GM19351 (cell line): Measurements from ENCODE around the gene MAD1L1.
"Not testable (repeated sequence)": the region's sequence is repeated elsewhere in the genome, so short reads cannot be mapped to it uniquely, and the experiment has no call there.

Source experiments
- ATAC-seq: cut with Tn5 transposase; IDR thresholded peaks from one replicate; pipeline ENCODE4 v1.9.1; 2021; ENCODE audit warnings: mild to moderate bottlenecking, moderate library complexity; ENCODE audit not compliant: unreplicated experiment

The MAD1L1 gene

GRCh38 chr7:1936531-1937251 is 296.1 kb downstream of the MAD1L1 start:
- ATAC-seq: no peak

DNA sequence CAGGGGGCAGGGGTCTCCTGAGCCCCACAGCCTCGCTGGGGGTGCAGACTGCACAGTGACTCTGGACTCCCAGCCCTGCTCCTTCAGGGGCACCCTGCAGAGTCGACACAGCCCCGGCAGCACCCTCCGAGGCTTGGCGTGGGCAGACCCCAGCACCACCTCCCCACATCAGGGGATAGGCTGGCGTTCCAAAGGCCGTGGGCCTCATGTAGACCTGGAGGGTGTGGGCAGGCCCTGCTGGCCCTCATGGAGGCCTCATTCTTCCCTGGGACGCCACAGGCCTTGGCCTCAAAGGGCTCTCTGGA is 296.8 kb downstream of the MAD1L1 start:
- no peak for ATAC-seq

DNA sequence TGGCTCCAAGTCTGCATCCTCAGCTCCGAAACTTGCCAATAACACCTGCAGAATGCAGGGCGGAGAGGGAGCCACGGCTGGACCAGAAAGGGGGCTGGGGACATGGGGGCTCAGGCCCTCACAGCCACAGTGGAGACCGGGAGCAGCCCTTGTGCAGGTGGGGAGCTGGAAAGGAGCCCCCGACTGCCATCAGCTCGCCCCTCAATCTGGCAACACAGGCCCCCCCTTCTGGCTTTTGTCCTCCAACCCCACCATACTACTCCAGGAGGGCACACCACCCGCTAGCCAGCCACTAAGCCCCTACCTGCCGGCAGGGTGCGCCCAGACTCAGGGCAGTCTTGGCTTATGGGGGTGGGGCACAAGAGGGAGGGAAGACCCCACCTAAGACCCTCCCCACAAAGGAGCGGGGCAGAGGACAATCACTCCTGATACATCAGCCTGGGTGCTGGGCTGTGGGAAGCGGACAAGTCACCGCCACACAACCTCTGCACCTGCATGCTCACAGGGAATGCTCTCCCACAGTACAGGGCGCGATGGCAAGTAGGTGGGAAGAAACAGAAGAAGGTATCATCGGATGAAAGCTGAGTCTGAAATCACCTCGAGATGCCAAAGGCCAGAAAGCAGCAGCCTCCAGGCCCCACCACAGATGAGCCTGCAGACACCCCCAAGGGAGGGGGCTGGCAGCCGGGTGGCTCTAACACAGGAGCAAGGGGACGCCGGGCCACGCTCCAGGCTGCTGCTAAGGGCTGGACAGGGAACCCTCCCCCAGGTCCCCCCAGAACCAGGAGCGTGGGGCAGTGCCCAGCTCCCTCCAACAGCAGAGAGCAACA is 297.4 kb downstream of the MAD1L1 start:
- no peak for ATAC-seq

DNA sequence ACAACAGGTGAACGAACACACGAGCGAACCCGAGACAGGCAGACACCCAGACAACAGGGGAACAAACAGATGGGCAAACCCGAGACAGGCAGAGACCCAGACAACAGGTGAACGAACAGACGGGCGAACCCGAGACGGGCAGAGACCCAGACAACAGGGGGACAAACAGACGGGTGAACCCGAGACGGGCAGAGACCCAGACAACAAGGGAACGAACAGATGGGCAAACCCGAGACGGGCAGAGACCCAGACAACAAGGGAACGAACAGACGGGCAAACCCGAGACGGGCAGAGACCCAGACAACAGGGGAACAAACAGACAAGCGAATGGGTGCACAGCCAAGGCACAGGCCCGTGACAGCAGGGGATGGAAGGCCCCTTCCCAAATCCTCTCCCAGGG is 298.0 kb downstream of the MAD1L1 start:
- no peak for ATAC-seq

GRCh38 chr7:1934017-1934416 is 298.7 kb downstream of the MAD1L1 start:
- ATAC-seq: no peak

DNA sequence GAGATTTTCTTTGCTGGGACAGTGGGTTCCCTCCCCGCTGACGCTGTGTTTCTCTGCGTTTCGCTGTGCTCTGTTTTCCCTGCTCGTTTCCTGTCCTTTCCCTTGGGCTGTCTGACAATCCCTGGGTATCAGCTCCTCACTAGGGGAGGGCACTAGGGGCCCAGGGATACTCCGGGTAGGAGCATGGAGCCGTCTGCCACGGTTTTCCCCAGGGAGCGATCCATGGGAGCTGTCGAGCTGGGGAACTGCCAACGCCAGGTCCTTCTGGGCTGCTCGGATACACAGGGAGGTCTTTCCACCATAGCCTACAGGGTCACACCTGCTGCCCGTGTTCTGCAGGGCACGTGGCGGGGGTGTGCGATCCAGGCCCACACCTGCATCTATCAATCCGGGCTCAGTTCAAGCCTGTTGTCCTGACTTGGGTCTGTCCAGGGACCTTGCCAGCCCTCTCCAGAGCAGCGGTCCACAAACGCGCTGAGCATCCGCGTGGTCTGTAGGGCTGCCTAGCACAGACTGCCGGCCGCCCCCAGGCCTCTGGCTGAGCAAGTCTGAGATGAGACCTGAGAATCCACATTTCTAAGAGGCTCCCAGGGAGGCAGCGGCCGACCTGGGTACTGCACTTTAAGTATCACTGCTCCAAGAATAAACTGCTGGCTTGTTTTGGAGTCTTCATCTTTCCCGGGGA is 299.5 kb downstream of the MAD1L1 start:
- no peak for ATAC-seq

- no peak for ATAC-seq
Measured at GRCh38 chr7:1931951-1932270, 300.8 kb downstream of the MAD1L1 start.

GRCh38 chr7:1931256-1931950 is 301.3 kb downstream of the MAD1L1 start:
- ATAC-seq: no peak

DNA sequence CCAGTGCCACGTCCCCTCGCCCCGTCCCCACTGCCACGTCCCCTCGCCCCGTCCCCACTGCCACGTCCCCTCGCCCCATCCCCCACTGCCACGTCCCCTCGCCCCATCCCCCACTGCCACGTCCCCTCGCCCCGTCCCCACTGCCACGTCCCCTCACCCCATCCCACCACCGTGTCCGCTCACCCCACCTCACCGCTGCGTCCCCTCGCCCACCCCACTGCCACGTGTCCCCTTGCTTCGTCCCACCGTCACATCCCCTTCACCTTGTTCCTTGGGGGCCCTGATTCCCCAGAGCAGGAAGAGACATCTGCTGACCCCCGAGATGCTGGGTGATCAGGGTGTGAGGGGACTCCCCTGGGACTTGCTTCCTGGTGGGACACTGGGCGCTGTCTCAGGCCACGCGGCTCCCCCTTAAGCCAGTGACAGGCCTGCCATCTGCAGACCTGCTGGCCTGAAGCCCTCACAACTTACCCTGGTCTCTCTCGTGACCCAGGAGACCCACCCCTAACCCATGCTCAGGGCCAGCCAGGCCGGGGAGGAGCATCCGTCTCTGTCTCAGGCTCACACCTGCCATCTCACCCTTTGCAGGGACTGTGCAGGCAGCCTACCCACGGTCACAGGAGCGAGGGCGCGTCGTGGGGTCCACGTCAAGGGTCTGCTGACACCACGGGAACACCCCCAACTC is 302.2 kb downstream of the MAD1L1 start:
- no peak for ATAC-seq

DNA sequence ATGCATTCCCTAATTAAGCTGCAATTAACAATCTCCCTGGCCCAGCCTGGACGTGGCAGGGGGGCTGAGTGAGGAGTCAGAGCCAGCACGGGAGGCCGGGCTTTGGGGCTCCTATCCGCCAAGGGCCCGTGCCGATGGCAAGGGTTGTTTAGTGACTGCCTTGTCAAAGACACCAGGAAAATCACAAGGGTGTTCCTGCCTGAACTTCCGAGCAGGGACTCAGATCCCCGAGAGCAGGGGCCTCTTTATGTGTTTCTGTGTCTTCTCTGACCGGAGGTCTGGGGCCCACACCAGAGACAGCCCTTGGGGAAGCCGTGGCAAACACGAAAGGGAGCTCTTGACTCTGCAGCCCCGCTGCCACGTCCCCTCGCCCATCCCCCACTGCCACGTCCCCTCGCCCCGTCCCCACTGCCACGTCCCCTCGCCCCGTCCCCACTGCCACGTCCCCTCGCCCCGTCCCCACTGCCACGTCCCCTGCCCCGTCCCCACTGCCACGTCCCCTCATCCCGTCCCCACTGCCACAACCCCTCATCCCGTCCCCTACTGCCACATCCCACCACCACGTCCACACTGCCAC is 303.3 kb downstream of the MAD1L1 start:
- ATAC-seq: not testable (repeated sequence)

- no peak for ATAC-seq
Measured at GRCh38 chr7:1928645-1929348, 303.9 kb downstream of the MAD1L1 start.

- no peak for ATAC-seq
Measured at GRCh38 chr7:1927937-1928644, 304.7 kb downstream of the MAD1L1 start.

DNA sequence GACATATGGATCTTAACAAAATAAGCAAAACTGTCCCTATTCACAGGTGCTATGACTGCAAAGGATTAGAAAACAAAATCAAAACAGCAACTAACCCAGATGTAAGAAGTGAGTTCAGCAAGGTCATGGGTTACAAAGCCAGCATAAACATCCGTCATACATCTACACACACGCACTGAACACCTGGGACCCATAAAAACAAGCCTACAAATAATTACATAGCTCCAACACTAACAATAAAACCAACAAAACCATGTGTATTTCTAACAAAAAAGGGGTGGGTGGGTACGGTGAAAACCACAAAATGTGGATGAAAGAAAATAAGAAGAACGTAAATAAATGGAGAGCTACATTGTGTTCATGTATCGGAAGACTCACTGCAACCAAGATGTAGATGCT is 305.8 kb downstream of the MAD1L1 start:
- no peak for ATAC-seq

DNA sequence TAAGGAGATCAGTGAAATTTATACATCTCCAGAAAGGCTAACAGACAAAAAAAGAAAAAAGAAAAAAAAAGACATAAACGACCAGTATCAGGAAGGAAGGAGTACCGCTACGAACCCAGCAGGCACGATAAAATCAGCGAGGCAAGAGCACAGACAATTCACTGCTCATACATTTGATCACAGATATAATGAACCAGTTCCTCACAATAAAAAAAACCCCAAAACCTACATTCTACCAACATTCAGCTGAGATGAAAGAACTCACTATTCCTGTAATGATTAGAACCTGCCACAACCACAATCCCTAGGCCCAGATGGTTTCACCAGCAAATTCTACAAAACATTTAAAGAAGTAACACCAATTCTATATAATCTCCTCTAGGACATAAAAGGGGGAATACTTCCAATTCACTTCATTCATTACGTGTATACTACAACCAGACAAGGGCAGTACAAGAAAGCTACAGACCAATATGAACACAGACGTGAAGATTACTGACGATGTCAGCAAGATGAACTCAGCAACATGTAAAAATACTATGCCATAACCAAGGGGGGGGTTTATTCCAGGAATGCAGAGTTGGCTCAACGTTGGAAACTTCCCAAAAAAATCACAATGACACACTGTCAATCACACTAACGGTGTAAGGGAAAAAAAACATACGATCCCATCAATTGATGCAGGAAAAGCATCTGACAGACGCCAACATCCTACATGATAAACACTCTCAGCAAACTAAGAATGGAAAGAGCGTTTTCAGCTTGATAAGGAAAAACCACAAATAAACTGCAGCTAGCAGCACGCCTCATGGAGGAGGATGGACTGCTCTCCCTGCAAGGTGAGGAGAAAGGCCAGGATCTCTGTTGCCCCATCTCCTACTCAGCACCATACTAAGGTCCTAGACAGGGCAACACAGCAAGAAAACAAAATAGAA is 306.5 kb downstream of the MAD1L1 start:
- no peak for ATAC-seq

DNA sequence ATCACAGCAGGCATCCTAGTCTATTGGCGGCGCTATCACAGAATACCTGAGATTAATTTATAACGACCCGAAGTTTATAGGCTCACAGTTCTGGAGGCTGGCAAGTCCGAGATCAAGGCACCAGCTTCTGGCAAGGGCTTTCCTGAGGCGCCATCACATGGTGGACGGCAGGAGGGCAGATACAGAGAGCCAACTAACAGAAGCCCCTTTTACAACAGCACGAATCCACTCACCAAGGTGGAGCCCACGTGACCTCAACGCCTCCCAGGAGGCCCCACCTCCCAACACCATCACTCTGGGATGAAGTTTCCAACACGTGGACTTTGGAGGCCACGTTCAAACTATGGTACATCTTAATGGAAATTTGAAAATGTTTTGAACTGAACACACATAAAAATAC is 307.4 kb downstream of the MAD1L1 start:
- ATAC-seq: no peak

DNA sequence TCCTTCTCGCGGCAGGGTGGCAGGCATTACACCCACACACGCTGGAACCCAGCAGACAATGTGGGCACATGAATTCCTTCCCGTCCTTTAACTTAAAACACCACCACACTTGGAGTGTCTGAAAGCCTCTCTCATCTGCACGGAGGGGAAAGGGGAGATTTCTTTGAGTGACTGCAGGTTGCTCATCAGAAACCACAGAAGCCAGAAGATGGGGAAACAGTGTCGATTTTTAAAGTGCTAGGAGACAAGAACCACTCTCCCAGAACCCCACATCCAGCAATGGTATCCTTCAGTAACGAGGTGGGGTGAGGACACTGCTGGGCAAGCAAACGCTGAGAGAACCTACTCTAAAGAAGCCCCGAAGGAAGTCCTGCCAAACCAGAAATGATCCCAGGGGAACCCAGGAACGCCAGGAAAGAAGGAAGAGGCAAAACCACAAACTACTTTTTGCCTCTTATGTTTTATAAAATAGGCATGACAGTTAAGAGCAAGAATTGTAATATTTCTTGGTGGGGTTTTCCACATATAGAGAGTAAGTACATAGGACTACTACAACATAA is 308.4 kb downstream of the MAD1L1 start:
- no peak for ATAC-seq

DNA sequence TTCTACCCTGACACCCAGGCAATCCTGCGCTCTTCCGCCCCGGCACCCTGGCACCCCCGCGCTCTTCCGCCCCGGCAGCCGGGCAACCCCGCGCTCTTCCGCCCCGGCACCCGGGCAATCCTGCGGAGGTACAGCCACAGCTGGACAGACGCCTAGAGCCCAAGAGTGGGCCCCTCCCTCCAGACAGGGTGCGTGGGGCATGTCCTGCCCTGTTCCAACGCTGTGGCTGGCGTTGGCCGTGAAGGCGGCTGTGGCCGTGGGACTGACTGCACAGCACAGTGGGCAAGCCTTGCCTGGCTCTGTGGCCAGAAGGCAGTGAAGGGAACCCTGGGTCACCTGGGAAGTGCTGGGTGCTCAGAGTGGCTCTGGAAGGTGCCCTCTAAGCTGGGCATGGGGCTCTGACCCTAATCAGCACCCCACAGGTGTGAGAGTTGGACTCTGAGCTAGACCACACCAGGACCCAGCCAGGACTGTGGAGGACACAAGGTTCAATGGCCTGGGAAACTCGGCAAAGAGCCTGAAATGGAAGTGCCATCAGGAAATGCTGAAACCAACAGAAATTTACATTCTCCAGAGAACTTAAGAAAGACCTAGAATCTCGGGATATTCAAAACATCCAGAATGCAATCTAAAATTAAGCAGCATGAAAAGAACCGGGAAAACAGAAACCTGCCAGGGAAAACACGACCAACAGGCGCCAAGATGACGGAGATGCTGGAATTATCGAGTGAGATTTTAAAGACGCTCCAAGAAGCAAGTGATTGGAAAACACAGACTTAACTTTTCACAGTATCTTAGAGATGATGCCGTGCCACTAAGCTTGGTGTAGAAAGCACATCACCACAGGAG is 309.1 kb downstream of the MAD1L1 start:
- no peak for ATAC-seq
